GM12801 (cell line): ENCODE data around the gene LLCFC1.

ENCODE experiments used
- CTCF ChIP-seq: IDR thresholded peaks from one replicate; pipeline ENCODE4 v1.5.1; 2011; ENCODE audit warnings: control low read depth; ENCODE audit not compliant: insufficient read length; ENCODE audit errors: extremely low read depth

The LLCFC1 gene

GRCh38 chr7:142923391-142923790, 15.9 kb upstream of the LLCFC1 start:
- no peak for TF ChIP-seq CTCF

GRCh38 chr7:142925413-142925812, 13.9 kb upstream of the LLCFC1 start:
- no peak for TF ChIP-seq CTCF

- TF ChIP-seq CTCF = no peak
These were observed 12.1 kb upstream of the LLCFC1 start for GRCh38 chr7:142927085-142927745.

- TF ChIP-seq CTCF = no peak
These were observed 11.3 kb upstream of the LLCFC1 start for GRCh38 chr7:142927949-142928348.

GRCh38 chr7:142930126-142930730, 9.1 kb upstream of the LLCFC1 start:
- TF ChIP-seq CTCF = no peak

GRCh38 chr7:142932386-142933091, 6.7 kb upstream of the LLCFC1 start:
- no peak for TF ChIP-seq CTCF

GRCh38 chr7:142933092-142933475, 6.2 kb upstream of the LLCFC1 start:
- no peak for TF ChIP-seq CTCF
